ENCODE results near the gene KIFC1. TPM values are rescaled to one million over a fixed set of nuclear protein-coding genes. Genes with fewer than 3 reads are reported as not detected.
A peak's percentile ranks its signal among the peaks of the same experiment; 100 is the strongest.
"Not testable (repeated sequence)": the region's sequence is repeated elsewhere in the genome, so short reads cannot be mapped to it uniquely, and the experiment has no call there.

KIFC1 gene, protein sequence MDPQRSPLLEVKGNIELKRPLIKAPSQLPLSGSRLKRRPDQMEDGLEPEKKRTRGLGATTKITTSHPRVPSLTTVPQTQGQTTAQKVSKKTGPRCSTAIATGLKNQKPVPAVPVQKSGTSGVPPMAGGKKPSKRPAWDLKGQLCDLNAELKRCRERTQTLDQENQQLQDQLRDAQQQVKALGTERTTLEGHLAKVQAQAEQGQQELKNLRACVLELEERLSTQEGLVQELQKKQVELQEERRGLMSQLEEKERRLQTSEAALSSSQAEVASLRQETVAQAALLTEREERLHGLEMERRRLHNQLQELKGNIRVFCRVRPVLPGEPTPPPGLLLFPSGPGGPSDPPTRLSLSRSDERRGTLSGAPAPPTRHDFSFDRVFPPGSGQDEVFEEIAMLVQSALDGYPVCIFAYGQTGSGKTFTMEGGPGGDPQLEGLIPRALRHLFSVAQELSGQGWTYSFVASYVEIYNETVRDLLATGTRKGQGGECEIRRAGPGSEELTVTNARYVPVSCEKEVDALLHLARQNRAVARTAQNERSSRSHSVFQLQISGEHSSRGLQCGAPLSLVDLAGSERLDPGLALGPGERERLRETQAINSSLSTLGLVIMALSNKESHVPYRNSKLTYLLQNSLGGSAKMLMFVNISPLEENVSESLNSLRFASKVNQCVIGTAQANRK
- polyA plus RNA-seq (ENCODE audit: insufficient read length): 18.0 TPM

GRCh38 chr6:33391278-33391921 is at the start of gene KIFC1:
KIFC1 (plus strand) TSS chr6:33391823; CDS start chr6:33391986, 163 bp downstream.
- peak; percentile 99 for DNase-seq (ENCODE audit: low read depth)

DNA sequence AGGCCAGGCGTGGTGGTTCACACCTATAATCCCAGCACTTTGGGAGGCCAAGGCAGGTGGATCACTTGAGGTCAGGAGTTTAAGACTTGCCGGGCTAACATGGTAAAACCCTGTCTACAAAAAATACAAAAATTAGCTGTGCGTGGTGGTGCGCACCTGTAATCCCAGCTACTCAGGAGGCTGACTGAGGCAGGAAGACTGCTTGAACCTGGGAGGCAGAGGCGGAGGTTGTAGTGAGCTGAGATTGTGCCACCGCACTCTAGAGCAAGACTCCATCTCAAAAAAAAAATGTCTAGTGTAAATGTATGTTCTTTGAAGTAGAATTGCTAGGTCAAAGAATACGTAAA is 48.0 kb upstream of the KIFC1 start:
- not testable (repeated sequence) for DNase-seq (ENCODE audit: low read depth)

GRCh38 chr6:33343953-33344611 is 47.5 kb upstream of the KIFC1 start:
- DNase-seq (ENCODE audit: low read depth): no peak

GRCh38 chr6:33344701-33345697 is 46.6 kb upstream of the KIFC1 start:
- peak; percentile 49 for DNase-seq (ENCODE audit: low read depth)

DNA sequence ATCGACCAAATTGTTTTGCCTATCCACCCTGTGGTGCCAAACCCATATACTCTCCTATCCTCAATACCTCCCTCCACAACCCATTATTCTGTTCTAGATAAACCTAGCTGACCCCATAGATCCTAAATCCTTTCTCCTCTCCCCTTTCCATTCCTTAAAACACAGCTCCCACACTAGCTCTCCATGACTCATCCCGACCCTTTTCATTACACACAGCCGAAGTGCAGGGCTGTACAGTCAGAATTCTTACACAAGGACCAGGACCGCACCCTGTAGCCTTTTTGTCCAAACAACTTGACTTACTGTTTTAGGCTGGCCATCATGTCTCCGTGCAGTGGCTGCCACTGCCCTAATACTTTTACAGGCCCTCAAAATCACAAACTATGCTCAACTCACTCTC is 44.7 kb upstream of the KIFC1 start:
- not testable (repeated sequence) for DNase-seq (ENCODE audit: low read depth)

DNA sequence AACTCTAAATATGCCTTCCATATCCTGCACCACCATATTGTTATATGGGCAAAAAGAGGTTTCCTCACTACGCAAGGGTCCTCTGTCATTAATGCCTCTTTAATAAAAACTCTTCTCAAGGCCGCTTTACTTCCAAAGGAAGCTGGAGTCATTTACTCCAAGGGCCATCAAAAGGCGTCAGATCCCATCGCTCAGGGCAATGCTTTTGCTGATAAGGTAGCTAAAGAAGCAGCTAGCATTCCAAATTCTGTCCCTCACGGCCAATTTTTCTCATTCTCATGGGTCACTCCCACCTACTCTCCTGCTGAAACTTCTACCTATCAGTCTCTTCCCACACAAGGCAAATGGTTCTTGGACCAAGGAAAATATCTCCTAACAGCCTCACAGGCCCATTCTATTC is 43.8 kb upstream of the KIFC1 start:
- no peak for DNase-seq (ENCODE audit: low read depth)

- not testable (repeated sequence) for DNase-seq (ENCODE audit: low read depth)
These were observed 35.8 kb upstream of the KIFC1 start for GRCh38 chr6:33355860-33356259.

GRCh38 chr6:33356295-33356694 is 35.3 kb upstream of the KIFC1 start:
- no peak for DNase-seq (ENCODE audit: low read depth)

DNA sequence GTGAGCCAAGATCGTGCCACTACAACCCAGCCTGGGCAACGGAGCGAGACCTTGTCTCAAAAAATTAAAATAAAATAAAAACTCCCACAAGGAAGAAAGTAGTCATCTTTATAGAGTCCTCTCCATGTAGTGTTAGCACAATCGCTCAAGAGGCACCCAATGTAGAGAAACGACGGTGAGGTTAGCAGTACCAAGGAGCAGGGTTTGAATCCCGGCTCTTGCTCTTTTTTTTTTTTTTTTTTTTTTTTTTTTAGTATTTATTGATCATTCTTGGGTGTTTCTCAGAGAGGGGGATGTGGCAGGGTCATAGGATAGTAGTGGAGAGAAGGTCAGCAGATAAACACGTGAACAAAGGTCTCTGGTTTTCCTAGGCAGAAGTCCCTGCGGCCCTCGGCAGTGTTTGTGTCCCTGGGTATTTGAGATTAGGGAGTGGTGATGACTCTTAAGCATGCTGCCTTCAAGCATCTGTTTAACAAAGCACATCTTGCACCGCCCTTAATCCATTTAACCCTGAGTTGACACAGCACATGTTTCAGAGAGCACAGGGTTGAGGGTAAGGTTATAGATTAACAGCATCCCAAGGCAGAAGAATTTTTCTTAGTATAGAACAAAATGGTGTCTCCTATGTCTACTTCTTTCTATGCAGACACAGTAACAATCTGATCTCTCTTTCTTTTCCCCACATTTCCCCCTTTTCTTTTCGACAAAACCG is 34.3 kb upstream of the KIFC1 start:
- not testable (repeated sequence) for DNase-seq (ENCODE audit: low read depth)

DNA sequence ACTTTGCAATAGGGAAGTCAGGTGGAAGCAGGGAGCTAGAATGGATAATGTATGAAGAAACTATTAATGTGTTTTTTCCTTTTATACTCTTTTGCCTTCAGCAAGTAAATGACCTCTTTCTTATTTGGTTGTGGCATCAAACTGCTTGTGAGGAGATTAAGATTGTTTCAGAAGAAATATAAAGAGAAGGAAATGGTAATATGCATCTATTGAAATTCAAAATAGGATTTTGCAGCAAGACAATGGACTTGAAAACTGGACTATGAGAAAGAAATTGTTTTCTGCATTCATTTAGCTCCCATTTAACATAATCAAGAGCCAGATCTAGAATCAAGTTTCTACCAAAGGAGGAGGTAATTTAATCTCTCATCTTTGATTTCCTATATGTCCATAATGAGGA is 32.3 kb upstream of the KIFC1 start:
- no peak for DNase-seq (ENCODE audit: low read depth)

GRCh38 chr6:33363486-33363885 is 28.1 kb upstream of the KIFC1 start:
- DNase-seq (ENCODE audit: low read depth): not testable (repeated sequence)

GRCh38 chr6:33364475-33365205 is 27.0 kb upstream of the KIFC1 start:
- not testable (repeated sequence) for DNase-seq (ENCODE audit: low read depth)

DNA sequence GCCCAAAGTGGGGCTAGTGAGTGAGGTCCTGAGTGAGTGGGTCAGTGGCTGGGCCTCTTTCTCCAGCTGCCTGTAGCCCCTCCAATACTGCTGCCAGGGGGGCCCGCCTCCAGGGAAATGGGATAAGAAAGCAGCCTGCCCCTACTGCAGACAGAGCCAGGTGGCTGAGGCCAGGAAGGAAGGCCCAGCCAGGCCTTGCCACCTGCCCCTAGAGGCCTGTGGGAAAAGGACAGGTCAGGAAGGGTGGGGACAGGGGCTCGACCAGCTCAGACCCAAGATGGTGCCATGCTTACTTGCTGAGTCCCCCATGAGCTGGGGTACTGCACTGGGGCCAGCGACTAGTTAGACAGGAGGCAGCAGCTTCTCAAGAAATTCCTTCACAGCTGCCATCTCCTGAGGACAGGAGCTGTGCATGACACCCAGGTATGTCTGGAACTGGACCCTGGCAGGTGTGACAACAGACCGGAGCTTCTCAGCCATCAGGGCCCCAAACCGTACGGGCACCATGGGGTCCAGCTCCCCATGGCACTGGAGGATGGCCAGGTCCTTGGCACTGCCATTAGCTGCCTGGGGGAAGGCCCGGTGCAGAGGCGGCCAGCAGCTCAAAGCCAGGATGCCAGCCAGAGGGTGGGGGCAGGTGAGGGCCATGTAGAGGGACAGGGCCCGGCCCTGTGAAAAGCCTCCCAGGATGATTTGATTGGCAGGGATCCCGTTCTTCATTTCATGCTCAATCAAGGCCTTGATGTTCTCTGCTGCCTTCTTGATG is 26.2 kb upstream of the KIFC1 start:
- not testable (repeated sequence) for DNase-seq (ENCODE audit: low read depth)

- DNase-seq (ENCODE audit: low read depth): no peak
These were observed 24.5 kb upstream of the KIFC1 start for GRCh38 chr6:33367009-33367714.

GRCh38 chr6:33367715-33368025 is 24.0 kb upstream of the KIFC1 start:
- not testable (repeated sequence) for DNase-seq (ENCODE audit: low read depth)

- not testable (repeated sequence) for DNase-seq (ENCODE audit: low read depth)
These were observed 19.7 kb upstream of the KIFC1 start for GRCh38 chr6:33371901-33372300.

DNA sequence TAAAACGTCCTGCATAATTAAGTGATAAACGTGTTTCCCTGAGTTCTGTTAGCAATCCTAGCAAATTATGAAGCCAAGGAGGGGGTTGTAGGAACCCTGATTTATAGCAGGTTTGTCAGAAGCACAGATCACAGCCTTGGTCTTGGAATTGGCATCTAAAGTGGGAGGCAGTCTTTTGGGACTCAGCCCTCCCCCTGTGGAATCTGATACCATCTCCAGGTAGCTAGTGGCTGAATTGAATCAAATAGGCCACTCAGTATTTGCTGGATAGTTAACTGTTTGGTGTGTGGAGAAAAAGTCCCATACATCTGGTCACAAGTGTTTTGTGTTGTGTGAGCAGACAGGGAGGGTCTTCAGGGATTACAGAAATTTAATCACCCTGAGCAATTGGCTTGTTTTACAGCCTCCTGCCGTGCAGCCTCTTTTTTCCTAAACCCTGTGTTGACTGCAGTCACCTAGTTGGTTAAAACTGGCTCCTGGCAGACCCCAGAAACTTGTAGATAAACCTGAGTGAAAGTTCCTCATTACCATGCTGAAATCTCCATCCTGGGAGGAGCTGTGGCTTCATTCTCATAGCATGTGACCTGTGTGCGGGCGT is 19.0 kb upstream of the KIFC1 start:
- no peak for DNase-seq (ENCODE audit: low read depth)

Measured in forelimb muscle (tissue), 1 donor.